ENCODE measurements around the gene KCNG2. TPM values are rescaled to one million over a fixed set of nuclear protein-coding genes. Genes with fewer than 3 reads are reported as not detected.

KCNG2 gene
- total RNA-seq, 2 donors from 2014 or later = 1.5 TPM; not detected in 1

DNA sequence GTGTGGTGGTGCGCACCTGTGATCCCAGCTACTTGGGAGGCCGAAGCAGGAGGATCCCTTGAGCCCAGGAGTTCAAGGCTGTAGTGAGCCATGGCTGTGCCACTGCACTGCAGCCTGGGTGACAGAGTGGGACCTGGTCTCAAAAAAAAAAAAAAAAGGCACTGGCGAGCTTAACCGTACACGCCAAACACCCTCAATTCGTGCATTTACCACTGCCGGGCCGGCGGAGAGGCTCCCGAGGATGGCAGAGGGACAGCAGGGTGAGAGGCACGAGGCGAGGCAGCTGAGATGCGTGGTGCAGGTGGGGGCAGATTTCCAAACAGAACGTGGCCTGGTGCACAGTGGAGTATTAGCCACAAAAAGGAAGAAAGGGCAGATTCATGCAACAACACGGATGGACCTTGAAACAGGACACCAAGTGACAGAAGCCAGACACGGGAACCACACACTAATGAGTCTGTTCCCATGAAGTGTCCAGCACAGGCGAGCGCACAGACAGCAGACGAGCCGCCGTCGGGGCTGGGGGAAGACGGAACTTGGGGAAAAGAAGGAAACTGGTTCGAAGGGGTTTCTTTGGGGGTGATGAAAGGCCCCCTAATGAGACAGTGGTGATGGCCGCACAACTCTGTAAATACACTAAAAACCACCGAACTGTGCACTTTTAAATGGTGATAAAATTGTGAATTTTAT, 126.3 kb downstream of the KCNG2 start:
- Histone ChIP-seq H3K36me3 (peaks cover 6% of the 10 kb centered on the region), H3K4me3 (no peak overlapping the region), H3K27me3 (replicated peaks; ENCODE audit: insufficient read depth) (no peaks in the 10 kb centered on the region), H3K27ac (no peak overlapping the region), H3K9me3 (peaks cover 2% of the 10 kb centered on the region), H3K4me1 (ENCODE audit: control insufficient read depth in 1 of 2, low read depth in 2 of 2) (peaks cover 0 to 6% of the 10 kb centered on the region in 2 donors)
- ATAC-seq (ENCODE audit: insufficient number of reproducible peaks, low FRiP score, low read depth) (no peak), DNase-seq (ENCODE audit: low spot score) (no peak)
- no peak for TF ChIP-seq CTCF (IDR thresholded peaks at IDR 0.05)

GRCh38 chr18:79924814-79925731, 127.3 kb downstream of the KCNG2 start:
- Histone ChIP-seq H3K4me1 (ENCODE audit: control insufficient read depth in 1 of 2, low read depth in 2 of 2) (peaks cover 0 to 6% of the 10 kb centered on the region in 2 donors), H3K36me3 (peaks cover 10% of the 10 kb centered on the region), H3K9me3 (peaks cover 9% of the 10 kb centered on the region), H3K27ac (no peak overlapping the region), H3K4me3 (no peak overlapping the region), H3K27me3 (replicated peaks; ENCODE audit: insufficient read depth) (no peaks in the 10 kb centered on the region)
- DNase-seq (ENCODE audit: low spot score) (no peak), ATAC-seq (ENCODE audit: insufficient number of reproducible peaks, low FRiP score, low read depth) (no peak)
- no peak for TF ChIP-seq CTCF (IDR thresholded peaks at IDR 0.05)

DNA sequence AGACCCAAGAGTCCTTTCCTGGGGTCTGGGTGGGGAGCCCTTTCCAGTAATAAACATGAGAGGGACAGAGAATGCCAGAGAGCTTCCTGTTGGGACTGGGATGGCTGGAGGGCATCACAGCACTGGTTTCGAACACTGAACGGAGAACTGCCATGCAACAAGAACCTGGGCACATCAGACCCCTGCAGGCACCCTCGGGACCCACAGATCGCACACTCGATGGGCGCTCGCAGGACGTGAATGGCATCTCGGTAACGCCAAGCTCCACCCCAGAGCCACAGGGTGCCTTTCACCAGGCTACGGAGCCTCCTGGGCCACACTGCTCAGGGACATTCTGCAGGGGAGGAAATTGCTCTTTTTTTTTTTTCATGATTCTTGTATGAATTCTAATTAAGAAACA, 128.6 kb downstream of the KCNG2 start:
- Histone ChIP-seq H3K4me3 (no peak overlapping the region), H3K27ac (no peak overlapping the region), H3K9me3 (peaks cover 20% of the 10 kb centered on the region), H3K27me3 (replicated peaks; ENCODE audit: insufficient read depth) (no peaks in the 10 kb centered on the region), H3K36me3 (peaks cover 10% of the 10 kb centered on the region), H3K4me1 (ENCODE audit: control insufficient read depth in 1 of 2, low read depth in 2 of 2) (peaks cover 0 to 6% of the 10 kb centered on the region in 2 donors)
- ATAC-seq (ENCODE audit: insufficient number of reproducible peaks, low FRiP score, low read depth) (no peak), DNase-seq (ENCODE audit: low spot score) (no peak)
- TF ChIP-seq CTCF (IDR thresholded peaks at IDR 0.05) = no peak

GRCh38 chr18:79926715-79927606, 129.2 kb downstream of the KCNG2 start:
- no peak overlapping the region for H3K4me3 ChIP-seq
- TF ChIP-seq CTCF (IDR thresholded peaks at IDR 0.05) = no peak
- H3K4me1 ChIP-seq (ENCODE audit: control insufficient read depth in 1 of 2, low read depth in 2 of 2) = peaks cover 0 to 6% of the 10 kb centered on the region in 2 donors
- H3K27me3 ChIP-seq (replicated peaks; ENCODE audit: insufficient read depth) = no peaks in the 10 kb centered on the region
- ATAC-seq (ENCODE audit: insufficient number of reproducible peaks, low FRiP score, low read depth) = no peak
- peaks cover 10% of the 10 kb centered on the region for H3K36me3 ChIP-seq
- DNase-seq (ENCODE audit: low spot score) = peak; percentile 1
- H3K27ac ChIP-seq = no peak overlapping the region
- peaks cover 23% of the 10 kb centered on the region for H3K9me3 ChIP-seq

Measured in thoracic aorta (tissue), 2 donors.